HFF-Myc (cell line): ENCODE measurements around the gene URI1.
"Not testable (repeated sequence)": the region's sequence is repeated elsewhere in the genome, so short reads cannot be mapped to it uniquely, and the experiment has no call there.

Experiments used
- DNase-seq: peaks from one replicate; pipeline ENCODE4 v3.0.0-alpha.2; 2011; ENCODE audit warnings: low read depth; ENCODE audit errors: extremely low read depth
- H3K4me3 ChIP-seq: replicated peaks from 2 replicates; pipeline ENCODE4 v1.5.1; 2011; ENCODE audit warnings: low read depth, mild to moderate bottlenecking, control low read depth, low read length
- CTCF ChIP-seq: IDR thresholded peaks from 2 replicates; pipeline ENCODE4 v1.5.1; 2012; ENCODE audit warnings: mild to moderate bottlenecking, low read depth, low read length, control low read depth; ENCODE audit errors: missing control alignments

Gene URI1

DNA sequence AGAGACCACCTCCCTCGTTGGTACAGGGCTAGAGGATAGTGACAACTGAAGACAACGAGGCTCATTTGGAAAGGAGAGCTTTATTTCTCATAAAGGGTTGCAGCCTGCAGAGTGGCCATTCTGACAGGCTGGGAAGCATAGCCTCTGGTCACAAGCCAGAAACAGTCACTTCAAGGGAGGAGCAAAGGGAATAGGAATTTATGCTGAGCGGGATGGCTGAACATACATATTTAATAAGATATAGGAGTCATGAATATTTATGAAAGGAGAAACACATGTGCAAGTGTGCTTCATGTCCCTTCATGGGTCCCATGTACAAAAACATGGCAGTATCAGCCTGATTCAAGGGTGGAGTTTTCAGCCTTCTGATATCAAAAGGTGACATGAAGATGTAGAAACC lies 27.1 kb upstream of the URI1 start:
- no peak for DNase-seq
- no peak for TF ChIP-seq CTCF
- no peak overlapping the region for H3K4me3 ChIP-seq

DNA sequence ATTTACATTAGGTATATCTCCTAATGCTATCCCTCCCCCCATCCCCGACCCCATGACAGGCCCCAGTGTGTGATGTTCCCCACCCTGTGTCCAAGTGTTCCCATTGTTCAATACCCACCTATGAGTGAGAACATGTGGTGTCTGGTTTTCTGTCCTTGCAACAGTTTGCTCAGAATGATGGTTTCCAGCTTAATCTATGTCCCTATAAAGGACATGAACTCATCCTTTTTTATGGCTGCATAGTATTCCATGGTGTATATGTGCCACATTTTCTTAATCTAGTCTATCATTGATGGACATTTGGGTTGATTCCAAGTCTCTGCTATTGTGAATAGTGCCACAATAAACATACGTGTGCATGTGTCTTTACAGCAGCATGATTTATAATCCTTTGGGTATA lies 26.2 kb upstream of the URI1 start:
- H3K4me3 ChIP-seq, DNase-seq: not testable (repeated sequence)

- no peak overlapping the region for H3K4me3 ChIP-seq
- DNase-seq: no peak
- TF ChIP-seq CTCF: no peak
These were observed 24.1 kb upstream of the URI1 start for GRCh38 chr19:29917911-29918310.

DNA sequence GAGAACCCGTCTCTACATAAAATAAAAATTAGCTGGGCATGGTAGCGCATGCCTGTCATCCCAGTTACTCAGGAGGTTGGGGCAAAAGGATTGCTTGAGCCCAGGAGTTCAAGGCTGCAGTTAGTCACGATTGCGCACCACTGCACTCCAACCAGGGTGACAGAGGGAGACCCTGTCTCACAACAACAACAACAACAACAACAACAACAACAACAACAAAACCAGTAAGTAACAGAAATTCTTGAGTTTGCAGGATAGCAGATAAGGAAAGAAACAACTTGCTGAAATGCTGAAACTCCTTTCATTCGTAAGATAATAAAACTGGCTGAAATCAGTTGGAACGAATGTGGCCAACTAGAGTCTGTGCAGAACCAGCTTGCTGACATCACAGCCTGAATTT lies 23.1 kb upstream of the URI1 start:
- no peak overlapping the region for H3K4me3 ChIP-seq
- DNase-seq: no peak
- TF ChIP-seq CTCF: no peak

GRCh38 chr19:29922972-29923371 lies 19.1 kb upstream of the URI1 start:
- no peak for DNase-seq
- no peak for TF ChIP-seq CTCF
- no peak overlapping the region for H3K4me3 ChIP-seq

- TF ChIP-seq CTCF: no peak
- no peak overlapping the region for H3K4me3 ChIP-seq
- no peak for DNase-seq
These were observed 18.4 kb upstream of the URI1 start for GRCh38 chr19:29923653-29924052.

- no peak for TF ChIP-seq CTCF
These were observed 16.0 kb upstream of the URI1 start for GRCh38 chr19:29926031-29926430.

More at GRCh38 chr19:29926031-29926430, 16.0 kb upstream of the URI1 start:
- no peak overlapping the region for H3K4me3 ChIP-seq
- no peak for DNase-seq
